Tracheal epithelial cell (primary cell): ENCODE results near the gene ETDA. TPM values are rescaled to one million over a fixed set of nuclear protein-coding genes. Genes with fewer than 3 reads are reported as not detected.

Experiments
- total RNA-seq: library from RNA; depleted of rRNA; stranded (reverse); fragments of >200 nt; gene quantifications from 2 replicates; pipeline ENCODE4 v1.2.1, GENCODE V29; 2014

Gene ETDA
- not detected in 2 replicates for total RNA-seq

DNA sequence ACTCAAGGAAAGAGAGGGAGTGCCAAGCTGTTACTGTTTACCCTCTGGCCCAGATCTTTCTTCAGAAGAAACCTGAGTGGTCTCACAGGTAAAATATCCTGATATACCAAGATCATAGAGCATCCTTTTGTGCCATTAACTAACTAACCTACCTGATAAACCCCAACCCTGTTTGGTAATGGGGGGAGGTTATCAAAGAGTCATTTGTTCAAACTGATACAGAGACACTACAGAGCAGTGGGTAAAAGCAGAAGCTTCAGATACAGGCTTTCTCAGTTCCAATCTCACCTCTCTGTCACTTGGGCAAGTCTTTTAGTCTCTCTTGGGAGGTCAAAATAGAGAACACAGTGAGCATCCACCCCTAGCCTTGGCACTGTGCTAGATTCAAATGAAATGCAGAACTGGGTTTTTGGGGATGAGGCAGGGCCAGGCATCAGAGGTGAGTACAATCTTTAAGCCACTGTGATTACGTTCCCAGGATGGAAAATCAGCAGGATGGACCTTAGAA lies at the start of gene ETDA:
ETDA (plus strand) TSS at position 51 of the 508 bp plus-strand sequence. CDS start 1,216 bp downstream, outside the sequence.

Other genes starting within 250 kb of the ETDA start
- gene RTL8B, start 229.5 kb upstream of the ETDA start, total RNA-seq, result 0.64 and 1.9 TPM in 2 replicates
- 11.5 and 15.2 TPM in 2 replicates for gene RTL8C, start 219.7 kb upstream of the ETDA start, total RNA-seq
- gene RTL8A, start 199.9 kb upstream of the ETDA start, total RNA-seq, result 3.4 and 4.3 TPM in 2 replicates
- 0.64 and 0.72 TPM in 2 replicates for gene SMIM10L2B, start 153.3 kb upstream of the ETDA start, total RNA-seq
- not detected in 2 replicates for gene ETDB, start 131.5 kb upstream of the ETDA start, total RNA-seq
- not detected in 2 replicates for gene CT55, start 80.7 kb upstream of the ETDA start, total RNA-seq
- not detected in 2 replicates for gene ETDC, start 57.4 kb downstream of the ETDA start, total RNA-seq
- gene ZNF75D, start 92.0 kb downstream of the ETDA start, total RNA-seq, result 3.4 and 4.7 TPM in 2 replicates
- 4.6 and 4.9 TPM in 2 replicates for gene ZNF449, start 92.7 kb downstream of the ETDA start, total RNA-seq
- 2.2 and 5.5 TPM in 2 replicates for gene SMIM10L2A, start 169.9 kb downstream of the ETDA start, total RNA-seq